Effector memory CD8-positive, alpha-beta T cell (primary cell): ENCODE data around the gene HTRA3.
A peak's percentile ranks its signal among the peaks of the same experiment; 100 is the strongest.

Source experiments
- ATAC-seq: fragments of 150-1000 bp; cut with Tn5 transposase; replicated peaks from 2 replicates; pipeline ENCODE4 v1.10.0; 2021; ENCODE audit warnings: mild to moderate bottlenecking, moderate library complexity
- DNase-seq, 3 experiments: peaks; one replicate each; pipeline ENCODE4 v3.0.0; 2021
- H3K27ac Mint-ChIP-seq, 2 donors: one replicate each; pipeline ENCODE4 v1.8.0; 2022; ENCODE audit warnings: mild to moderate bottlenecking in 2 of 2, mixed read lengths in 2 of 2, moderate library complexity in 2 of 2
- H3K27me3 Mint-ChIP-seq, 2 donors: one replicate each; pipeline ENCODE4 v1.8.0; 2022; ENCODE audit warnings: mixed read lengths in 2 of 2
- H3K36me3 Mint-ChIP-seq: one replicate; pipeline ENCODE4 v1.8.0; 2022; ENCODE audit warnings: mild to moderate bottlenecking, moderate library complexity, mixed read lengths; ENCODE audit not compliant: insufficient read depth
- H3K4me1 Mint-ChIP-seq, 2 donors: one replicate each; pipeline ENCODE4 v1.8.0; 2022; ENCODE audit warnings: low read depth in 2 of 2, mixed read lengths in 2 of 2
- H3K4me3 Mint-ChIP-seq, 2 donors: one replicate each; pipeline ENCODE4 v1.8.0; 2022; ENCODE audit warnings: mild to moderate bottlenecking in 2 of 2, mixed read lengths in 2 of 2, moderate library complexity in 2 of 2
- H3K9me3 Mint-ChIP-seq, 2 donors: one replicate each; pipeline ENCODE4 v1.8.0; 2022; ENCODE audit warnings: mixed read lengths in 2 of 2

Gene HTRA3

DNA sequence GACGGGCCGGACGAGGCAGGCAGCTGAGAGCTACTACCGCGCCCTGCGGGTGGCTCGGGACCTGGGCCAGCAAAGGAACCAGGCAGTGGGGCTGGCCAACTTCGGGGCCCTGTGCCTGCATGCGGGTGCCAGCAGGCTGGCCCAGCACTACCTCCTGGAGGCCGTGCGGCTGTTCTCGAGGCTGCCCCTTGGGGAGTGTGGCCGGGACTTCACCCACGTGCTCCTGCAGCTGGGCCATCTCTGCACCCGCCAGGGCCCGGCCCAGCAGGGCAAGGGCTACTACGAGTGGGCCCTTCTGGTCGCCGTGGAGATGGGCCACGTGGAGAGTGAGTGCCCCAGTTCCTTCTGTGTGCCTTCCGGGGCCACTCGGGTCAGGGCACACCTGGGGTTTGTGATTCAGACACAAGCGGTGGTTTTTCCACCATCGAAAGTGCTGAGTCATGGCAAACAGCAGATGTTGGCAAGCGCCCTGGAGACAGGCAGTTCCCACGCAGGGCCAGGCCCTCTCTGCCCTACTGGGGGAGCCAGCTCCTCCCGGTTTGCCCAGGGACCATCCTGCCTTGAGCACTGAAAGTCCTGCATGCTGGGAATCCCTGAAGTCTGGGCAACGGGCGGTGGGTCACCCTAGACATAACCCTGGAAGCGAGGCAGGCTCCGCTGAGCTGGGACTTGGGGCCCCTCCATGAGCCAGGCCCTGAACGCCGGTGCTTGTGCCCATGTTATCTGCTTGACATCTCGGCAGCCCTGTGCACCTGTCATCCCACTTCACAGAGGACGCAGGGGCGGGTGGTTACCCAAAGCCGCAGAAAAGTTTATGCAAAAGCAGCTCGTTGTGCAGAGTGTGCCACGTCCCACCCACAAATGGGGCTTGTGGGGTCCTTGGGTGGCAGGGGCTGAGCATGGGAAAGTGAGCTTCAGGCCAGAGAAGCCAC lies 41.0 kb upstream of the HTRA3 start:
- H3K9me3 Mint-ChIP-seq, result no peaks in the 10 kb centered on the region
- peak overlapping the region; percentile 85 to 91 for H3K27ac Mint-ChIP-seq
- H3K4me3 Mint-ChIP-seq, result peak overlapping the region; percentile 67 to 81
- DNase-seq (peak; percentile 61 to 67 (median 63)), ATAC-seq (peak; percentile 81)
- H3K4me1 Mint-ChIP-seq, result peaks cover 25 to 37% of the 10 kb centered on the region in 2 donors
- H3K36me3 Mint-ChIP-seq, result peaks cover 17% of the 10 kb centered on the region
- no peaks in the 10 kb centered on the region for H3K27me3 Mint-ChIP-seq

DNA sequence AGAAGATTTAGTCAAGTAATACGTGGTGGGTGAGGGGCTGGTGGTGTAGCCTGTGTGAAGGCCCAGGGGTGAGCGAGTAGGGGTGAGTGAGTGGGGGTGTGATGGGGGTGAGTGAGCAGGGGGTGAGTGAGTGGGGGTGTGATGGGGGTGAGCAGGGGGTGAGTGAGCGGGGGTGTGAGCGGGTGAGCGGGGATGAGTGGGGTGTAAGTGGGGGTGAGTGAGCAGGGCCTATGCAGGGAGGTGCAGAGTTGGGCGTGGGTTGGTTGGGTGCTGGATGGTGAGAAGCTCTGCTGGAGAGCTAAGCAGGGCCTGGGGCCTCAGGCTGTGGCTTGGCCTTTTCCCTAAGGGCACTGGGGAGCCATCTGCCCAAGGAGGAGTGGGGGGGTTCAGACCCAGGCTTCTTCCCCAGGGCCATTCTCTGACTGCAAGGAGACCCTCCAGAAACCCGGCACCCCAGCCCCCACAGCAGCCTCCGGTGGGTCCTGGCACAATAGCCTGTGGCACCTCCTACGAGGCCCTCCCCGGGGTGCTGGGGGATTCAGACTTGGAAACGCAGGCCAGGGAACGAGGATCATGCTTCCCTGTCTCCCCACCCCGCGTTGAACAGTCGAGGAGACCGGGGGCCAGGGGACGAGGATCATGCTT lies 40.1 kb upstream of the HTRA3 start:
- ATAC-seq, result peak; percentile 12
- Mint-ChIP-seq H3K27me3 (no peaks in the 10 kb centered on the region), H3K27ac (peak overlapping the region; percentile 85 to 91), H3K4me3 (peak overlapping the region; percentile 67 to 81), H3K36me3 (peaks cover 17% of the 10 kb centered on the region), H3K9me3 (no peaks in the 10 kb centered on the region), H3K4me1 (peaks cover 21 to 29% of the 10 kb centered on the region in 2 donors)
- DNase-seq, result no peak

DNA sequence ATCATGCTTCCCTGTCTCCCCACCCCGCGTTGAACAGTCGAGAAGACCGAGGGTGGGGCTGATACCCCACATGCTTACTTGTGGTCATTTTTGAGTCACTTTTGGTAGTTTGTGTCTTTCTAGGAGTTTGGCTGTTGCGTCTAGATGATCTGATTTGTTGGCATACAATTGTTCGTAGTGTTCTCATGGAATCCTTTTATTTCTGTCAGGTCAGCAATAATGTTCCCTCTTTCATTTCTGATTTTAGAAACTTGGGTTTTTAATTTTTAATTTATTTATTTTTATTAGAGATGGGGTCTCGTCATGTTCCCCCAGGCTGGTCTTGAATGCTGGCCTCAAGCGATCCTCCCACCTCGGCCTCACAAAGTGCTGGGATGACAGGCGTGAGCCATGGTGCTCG lies 39.5 kb upstream of the HTRA3 start:
- Mint-ChIP-seq H3K4me1 (peaks cover 17 to 23% of the 10 kb centered on the region in 2 donors), H3K27me3 (no peaks in the 10 kb centered on the region), H3K27ac (no peak overlapping the region), H3K36me3 (peaks cover 17% of the 10 kb centered on the region), H3K4me3 (no peak overlapping the region), H3K9me3 (no peaks in the 10 kb centered on the region)
- no peak for DNase-seq
- ATAC-seq, result no peak

DNA sequence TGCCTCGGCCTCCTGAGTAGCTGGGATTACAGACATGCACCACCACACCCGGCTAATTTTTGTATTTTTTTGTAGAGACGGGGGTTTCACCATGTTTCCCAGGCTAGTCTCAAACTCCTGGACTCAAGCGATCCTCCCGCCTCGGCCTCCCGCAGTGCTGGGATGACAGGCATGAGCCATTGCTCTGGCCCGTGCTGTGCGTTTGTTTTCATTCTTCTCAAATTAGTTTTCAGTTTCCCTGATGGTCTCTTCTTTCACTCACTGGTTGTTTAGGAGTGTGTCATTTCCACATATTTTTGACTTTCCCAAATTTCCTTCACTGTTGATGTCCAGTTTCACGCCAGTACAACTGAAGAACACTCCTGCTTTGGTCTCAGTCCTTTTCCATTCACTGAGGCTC lies 38.7 kb upstream of the HTRA3 start:
- H3K4me3 Mint-ChIP-seq, result peak overlapping the region in 1 of 2 donors; percentile 0
- peaks cover 17% of the 10 kb centered on the region for H3K36me3 Mint-ChIP-seq
- DNase-seq, result no peak
- no peak overlapping the region for H3K27ac Mint-ChIP-seq
- ATAC-seq, result no peak
- H3K4me1 Mint-ChIP-seq, result peaks cover 12 to 16% of the 10 kb centered on the region in 2 donors
- H3K9me3 Mint-ChIP-seq, result no peaks in the 10 kb centered on the region
- H3K27me3 Mint-ChIP-seq, result no peaks in the 10 kb centered on the region

GRCh38 chr4:8231551-8232049 lies 38.0 kb upstream of the HTRA3 start:
- Mint-ChIP-seq H3K27ac (no peak overlapping the region), H3K27me3 (no peaks in the 10 kb centered on the region), H3K9me3 (no peaks in the 10 kb centered on the region), H3K36me3 (peaks cover 17% of the 10 kb centered on the region), H3K4me1 (peaks cover 12 to 16% of the 10 kb centered on the region in 2 donors), H3K4me3 (peak overlapping the region in 1 of 2 donors; percentile 20)
- ATAC-seq (no peak), DNase-seq (peak in 1 of 3 experiments; percentile 20)

DNA sequence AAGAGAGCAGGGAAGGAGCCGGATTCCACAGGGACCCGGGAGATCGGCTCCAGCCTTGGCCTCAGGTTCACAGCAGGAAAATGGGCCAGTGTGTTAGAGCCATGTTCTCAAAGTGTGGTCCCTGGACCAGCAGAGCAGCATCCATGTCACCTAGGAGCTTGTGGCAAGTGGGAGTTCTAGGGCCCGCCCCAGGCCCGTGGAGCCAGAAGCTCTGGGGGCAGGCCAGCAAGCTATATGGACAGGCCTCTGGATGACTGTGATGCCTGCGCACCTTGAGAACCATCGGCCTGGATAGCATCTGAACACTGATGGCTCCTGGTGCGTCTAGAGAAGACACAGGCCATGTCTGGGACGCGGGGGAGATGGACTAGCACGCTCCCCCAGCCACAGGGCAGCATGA lies 36.8 kb upstream of the HTRA3 start:
- no peak overlapping the region for H3K27ac Mint-ChIP-seq
- peaks cover 12 to 16% of the 10 kb centered on the region in 2 donors for H3K4me1 Mint-ChIP-seq
- no peaks in the 10 kb centered on the region for H3K9me3 Mint-ChIP-seq
- H3K36me3 Mint-ChIP-seq, result peaks cover 17% of the 10 kb centered on the region
- DNase-seq, result no peak
- H3K4me3 Mint-ChIP-seq, result no peak overlapping the region
- H3K27me3 Mint-ChIP-seq, result no peaks in the 10 kb centered on the region
- ATAC-seq, result no peak

GRCh38 chr4:8233672-8234484 lies 35.7 kb upstream of the HTRA3 start:
- no peaks in the 10 kb centered on the region for H3K9me3 Mint-ChIP-seq

GRCh38 chr4:8234715-8235114 lies 34.8 kb upstream of the HTRA3 start:
- Mint-ChIP-seq H3K4me3 (no peak overlapping the region), H3K9me3 (no peaks in the 10 kb centered on the region), H3K36me3 (peaks cover 5% of the 10 kb centered on the region), H3K4me1 (peaks cover 0 to 4% of the 10 kb centered on the region in 2 donors), H3K27me3 (no peaks in the 10 kb centered on the region), H3K27ac (no peak overlapping the region)
- ATAC-seq (no peak), DNase-seq (no peak)

More at GRCh38 chr4:8233672-8234484, 35.7 kb upstream of the HTRA3 start:
- ATAC-seq (no peak), DNase-seq (no peak)
- Mint-ChIP-seq H3K4me1 (peaks cover 6 to 11% of the 10 kb centered on the region in 2 donors), H3K4me3 (no peak overlapping the region), H3K27me3 (no peaks in the 10 kb centered on the region), H3K27ac (no peak overlapping the region), H3K36me3 (peaks cover 6% of the 10 kb centered on the region)

DNA sequence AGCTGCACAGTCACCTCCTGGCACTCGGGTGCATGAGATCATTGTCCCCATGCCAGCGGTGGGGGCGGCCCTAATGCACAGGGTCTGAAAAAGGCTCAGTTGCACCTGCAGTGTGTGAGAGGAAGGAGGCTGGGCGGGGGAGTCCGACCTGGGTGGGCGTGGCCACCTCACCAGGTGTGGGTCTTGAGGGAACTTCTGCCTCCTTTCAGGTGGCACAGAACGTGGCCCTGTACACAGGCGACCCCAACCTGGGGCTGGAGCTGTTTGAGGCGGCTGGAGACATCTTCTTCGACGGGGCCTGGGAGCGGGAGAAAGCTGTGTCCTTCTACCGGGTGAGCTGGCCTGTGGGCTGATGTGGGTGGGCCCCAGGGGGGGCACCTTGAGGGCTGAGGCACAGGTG lies 34.3 kb upstream of the HTRA3 start:
- no peak overlapping the region for H3K27ac Mint-ChIP-seq

GRCh38 chr4:8235686-8236085 lies 33.9 kb upstream of the HTRA3 start:
- no peaks in the 10 kb centered on the region for H3K4me1 Mint-ChIP-seq
- no peak overlapping the region for H3K4me3 Mint-ChIP-seq
- H3K9me3 Mint-ChIP-seq, result no peaks in the 10 kb centered on the region
- ATAC-seq (no peak), DNase-seq (no peak)
- peaks cover 4% of the 10 kb centered on the region for H3K36me3 Mint-ChIP-seq
- H3K27me3 Mint-ChIP-seq, result no peaks in the 10 kb centered on the region
- H3K27ac Mint-ChIP-seq, result no peak overlapping the region

More for the DNA sequence above, 34.3 kb upstream of the HTRA3 start:
- H3K36me3 Mint-ChIP-seq, result peaks cover 5% of the 10 kb centered on the region
- ATAC-seq (no peak), DNase-seq (no peak)
- H3K4me1 Mint-ChIP-seq, result peaks cover 0 to 4% of the 10 kb centered on the region in 2 donors
- no peaks in the 10 kb centered on the region for H3K27me3 Mint-ChIP-seq
- no peaks in the 10 kb centered on the region for H3K9me3 Mint-ChIP-seq
- H3K4me3 Mint-ChIP-seq, result no peak overlapping the region

DNA sequence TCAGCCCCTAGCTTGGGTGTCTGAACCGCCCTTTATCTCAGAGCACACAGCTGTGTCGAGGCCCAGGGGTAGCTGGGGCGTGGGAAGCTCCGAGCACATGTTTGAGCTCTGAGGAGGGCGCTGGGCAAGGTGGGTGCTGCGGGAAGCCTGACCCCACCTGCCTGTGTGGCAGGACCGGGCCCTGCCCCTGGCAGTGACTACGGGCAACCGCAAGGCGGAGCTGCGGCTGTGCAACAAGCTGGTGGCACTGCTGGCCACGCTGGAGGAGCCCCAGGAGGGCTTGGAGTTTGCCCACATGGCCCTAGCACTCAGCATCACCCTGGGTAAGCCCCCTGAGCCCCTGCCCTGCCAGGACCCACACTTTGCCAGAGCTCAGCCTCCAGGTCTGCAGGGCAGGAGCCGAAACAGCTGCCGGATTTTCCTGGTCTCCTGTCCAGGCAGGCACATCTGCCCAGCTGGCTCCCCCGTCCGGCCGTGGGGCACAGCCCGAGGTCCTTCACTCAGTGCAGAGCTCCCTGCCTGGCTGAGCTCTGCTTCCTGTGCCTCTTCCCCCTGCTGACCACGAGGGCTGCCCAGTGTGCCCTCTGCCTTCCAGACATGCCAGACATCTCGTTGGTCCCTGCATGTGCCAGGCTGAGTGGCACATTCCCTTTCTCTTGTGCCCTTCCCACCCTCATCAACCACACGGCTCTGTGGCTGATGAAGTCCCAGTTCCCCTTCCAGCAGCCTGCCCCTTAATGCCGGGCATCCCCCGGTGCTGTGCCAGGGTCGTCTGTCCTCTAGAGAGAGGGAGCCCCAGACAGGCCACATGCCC lies 33.2 kb upstream of the HTRA3 start:
- DNase-seq (no peak), ATAC-seq (no peak)
- peak overlapping the region in 1 of 2 donors; percentile 68 for H3K27ac Mint-ChIP-seq

GRCh38 chr4:8236920-8237195 lies 32.7 kb upstream of the HTRA3 start:
- Mint-ChIP-seq H3K4me3 (no peak overlapping the region), H3K27ac (peak overlapping the region in 1 of 2 donors; percentile 68), H3K36me3 (peaks cover 3% of the 10 kb centered on the region), H3K4me1 (peaks cover under 1 to 3% of the 10 kb centered on the region in 2 donors), H3K27me3 (no peaks in the 10 kb centered on the region), H3K9me3 (no peaks in the 10 kb centered on the region)
- DNase-seq (no peak), ATAC-seq (no peak)

More for the DNA sequence above, 33.2 kb upstream of the HTRA3 start:
- no peaks in the 10 kb centered on the region for H3K4me1 Mint-ChIP-seq
- no peaks in the 10 kb centered on the region for H3K27me3 Mint-ChIP-seq
- no peak overlapping the region for H3K4me3 Mint-ChIP-seq
- no peaks in the 10 kb centered on the region for H3K9me3 Mint-ChIP-seq
- peaks cover 3% of the 10 kb centered on the region for H3K36me3 Mint-ChIP-seq
